HG03439 (cell line): ENCODE results near the gene ULK4.
"Not testable (repeated sequence)": the region's sequence is repeated elsewhere in the genome, so short reads cannot be mapped to it uniquely, and the experiment has no call there.

Source experiments
- ATAC-seq: cut with Tn5 transposase; IDR thresholded peaks from one replicate; pipeline ENCODE4 v1.9.1; 2021; ENCODE audit warnings: mild to moderate bottlenecking, moderate library complexity; ENCODE audit not compliant: unreplicated experiment

Gene ULK4

GRCh38 chr3:41456162-41456561 is 505.7 kb downstream of the ULK4 start:
- no peak for ATAC-seq

GRCh38 chr3:41453618-41454017 is 508.3 kb downstream of the ULK4 start:
- not testable (repeated sequence) for ATAC-seq

GRCh38 chr3:41450416-41451231 is 511.3 kb downstream of the ULK4 start:
- no peak for ATAC-seq

GRCh38 chr3:41448396-41448795 is 513.5 kb downstream of the ULK4 start:
- ATAC-seq: no peak

DNA sequence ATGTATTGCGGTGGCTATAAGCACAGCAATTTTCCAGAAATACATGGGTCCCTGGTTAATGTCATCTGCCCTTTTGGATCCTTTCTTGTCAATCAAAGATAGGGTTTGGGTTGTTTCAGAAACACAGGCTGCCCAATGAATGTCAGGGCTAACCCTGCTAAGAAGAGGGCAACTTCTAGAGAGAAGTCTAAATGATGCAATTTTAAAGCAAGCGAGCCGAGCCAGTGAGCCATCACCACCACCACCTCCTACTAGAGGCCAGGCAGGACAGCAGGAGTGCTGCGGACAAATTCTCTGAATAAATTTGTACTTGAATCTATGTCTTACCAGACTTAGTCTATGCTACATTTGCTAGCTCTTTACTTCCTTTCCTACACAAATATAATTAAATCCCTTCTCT is 514.2 kb downstream of the ULK4 start:
- ATAC-seq: no peak

- not testable (repeated sequence) for ATAC-seq
Measured at GRCh38 chr3:41446316-41446715, 515.6 kb downstream of the ULK4 start.

- no peak for ATAC-seq
Measured at GRCh38 chr3:41441568-41441967, 520.3 kb downstream of the ULK4 start.

DNA sequence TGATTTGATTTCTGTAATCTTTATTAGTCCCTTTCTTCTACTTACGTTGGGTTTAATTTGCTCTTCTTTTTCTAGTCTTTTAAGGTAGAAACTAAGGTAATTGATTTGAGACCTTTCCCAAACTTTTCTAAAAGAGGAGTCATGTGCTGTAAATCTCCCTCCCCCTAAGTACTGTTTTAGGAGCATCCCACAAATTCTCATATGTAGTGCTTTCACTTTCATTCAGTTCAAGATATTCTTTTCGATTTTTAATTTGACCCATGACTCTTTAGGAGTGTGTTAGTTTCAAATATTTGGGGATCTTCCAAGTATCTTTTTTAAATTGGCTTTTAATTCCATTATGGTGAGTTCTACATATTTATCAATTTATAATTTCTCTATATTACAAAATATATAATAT is 520.8 kb downstream of the ULK4 start:
- ATAC-seq: no peak

GRCh38 chr3:41436983-41437382 is 524.9 kb downstream of the ULK4 start:
- ATAC-seq: no peak

GRCh38 chr3:41434781-41435180 is 527.1 kb downstream of the ULK4 start:
- no peak for ATAC-seq

GRCh38 chr3:41431386-41431785 is 530.5 kb downstream of the ULK4 start:
- ATAC-seq: no peak

DNA sequence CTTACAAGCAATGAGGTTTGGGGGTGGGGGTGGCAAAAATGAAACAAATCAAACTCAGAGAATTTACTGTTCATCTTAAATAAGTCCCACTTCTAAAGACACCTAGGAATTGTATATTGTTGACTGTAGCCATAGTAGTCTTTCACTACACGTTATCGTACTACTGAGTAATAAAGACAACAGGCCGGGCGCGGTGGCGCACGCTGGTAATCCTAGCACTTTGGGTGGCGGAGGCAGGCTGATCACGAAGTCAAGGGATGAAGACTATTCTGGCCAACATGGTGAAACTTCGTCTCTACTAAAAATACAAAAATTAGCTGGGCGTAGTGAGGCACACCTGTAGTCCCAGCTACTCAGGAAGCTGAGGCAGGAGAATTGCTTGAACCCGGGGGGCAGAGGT is 531.0 kb downstream of the ULK4 start:
- ATAC-seq: no peak

- ATAC-seq: no peak
Measured at GRCh38 chr3:41430391-41430790, 531.5 kb downstream of the ULK4 start.

GRCh38 chr3:41426485-41426884 is 535.4 kb downstream of the ULK4 start:
- ATAC-seq: no peak

DNA sequence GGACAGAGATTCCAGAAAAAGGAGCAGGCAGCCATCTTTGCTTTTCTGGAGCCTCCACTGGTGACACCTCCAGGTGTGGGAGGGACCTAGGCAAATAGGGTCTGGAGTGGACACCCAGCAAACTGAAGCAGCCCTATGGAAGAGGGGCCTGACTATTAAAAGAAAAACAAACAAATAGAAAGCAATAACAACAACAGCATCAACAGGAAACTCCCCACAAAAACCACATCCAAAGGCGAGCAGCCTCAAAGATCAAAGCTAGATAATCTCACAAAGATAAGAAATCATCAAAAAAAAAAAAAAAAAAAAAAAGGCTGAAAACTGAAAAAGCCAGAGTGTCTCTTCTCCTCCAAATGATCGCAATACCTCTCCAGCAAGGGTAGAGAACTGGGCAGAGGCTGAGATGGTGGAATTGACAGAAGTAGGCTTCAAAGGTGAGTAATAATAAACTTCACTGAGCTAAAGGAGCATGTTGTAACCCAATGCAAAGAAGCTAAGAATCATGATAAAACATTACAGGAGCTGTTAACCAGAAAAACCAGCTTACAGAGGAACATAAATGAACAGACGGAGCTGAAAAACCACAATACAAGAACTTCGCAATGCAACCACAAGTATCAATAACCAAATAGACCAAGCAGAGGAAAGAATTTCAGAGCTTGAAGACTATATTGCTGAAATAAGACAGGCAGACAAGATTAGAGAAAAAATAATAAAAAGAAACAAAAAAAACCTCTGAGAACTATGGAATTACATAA is 537.2 kb downstream of the ULK4 start:
- ATAC-seq: no peak

- ATAC-seq: no peak
Measured at GRCh38 chr3:41419809-41420208, 542.1 kb downstream of the ULK4 start.

- no peak for ATAC-seq
Measured at GRCh38 chr3:41418961-41419691, 542.8 kb downstream of the ULK4 start.

DNA sequence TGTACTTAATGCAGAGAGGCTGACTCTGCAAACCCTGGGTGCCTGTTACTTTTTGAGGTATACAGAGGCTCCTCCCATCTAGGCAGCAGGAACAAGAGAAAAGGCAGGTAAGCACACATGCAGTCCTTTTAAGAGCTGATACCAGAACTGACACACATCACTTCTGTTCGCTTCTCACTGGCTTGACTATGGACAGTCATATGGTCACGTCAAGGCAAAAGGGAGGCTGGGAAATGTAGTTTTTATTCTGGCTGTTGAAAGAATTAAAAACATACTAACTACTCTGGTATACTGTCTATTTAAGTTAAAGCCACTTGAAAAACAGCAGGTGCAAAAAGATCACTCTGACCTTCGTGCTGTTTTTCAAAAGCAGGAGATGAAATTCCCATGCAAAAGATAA is 544.3 kb downstream of the ULK4 start:
- no peak for ATAC-seq

DNA sequence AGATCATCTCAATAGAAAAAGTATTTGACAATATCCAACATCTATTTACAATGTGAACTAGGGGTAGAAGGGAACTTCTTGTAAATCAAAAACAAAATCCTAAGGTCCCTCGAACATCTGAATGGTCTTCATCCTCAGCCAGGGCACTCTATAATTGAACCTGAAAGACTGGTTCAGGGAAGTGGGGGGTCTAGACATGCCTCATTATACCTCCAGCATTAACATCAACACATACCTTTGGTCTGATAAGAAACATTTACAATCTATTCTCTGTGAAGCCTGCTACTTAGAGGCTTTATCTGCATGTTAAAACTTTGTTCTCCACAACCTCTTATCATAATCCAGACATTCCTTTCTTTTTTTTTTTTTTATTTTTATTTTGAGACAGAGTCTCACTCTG is 550.8 kb downstream of the ULK4 start:
- ATAC-seq: no peak

GRCh38 chr3:41405466-41405865 is 556.4 kb downstream of the ULK4 start:
- no peak for ATAC-seq

DNA sequence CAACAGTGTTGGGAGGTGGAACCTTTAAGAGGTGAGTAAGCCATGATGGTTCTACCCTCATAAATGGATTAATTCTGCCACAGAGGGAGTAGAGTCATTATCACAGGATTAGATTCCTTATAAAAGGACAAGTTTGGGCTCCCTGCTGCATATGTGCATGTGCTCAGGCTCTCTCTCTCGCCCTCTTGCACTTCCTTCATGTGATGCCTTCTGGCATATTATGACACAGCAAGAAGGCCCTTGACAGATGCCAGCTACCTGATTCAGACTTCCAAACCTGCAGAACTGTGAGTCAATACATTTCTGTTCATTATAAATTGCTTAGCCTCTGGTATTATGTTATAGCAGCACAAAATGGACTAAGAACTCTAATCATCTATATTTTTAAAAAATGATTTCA is 557.3 kb downstream of the ULK4 start:
- no peak for ATAC-seq

- ATAC-seq: no peak
Measured at GRCh38 chr3:41394896-41395295, 567.0 kb downstream of the ULK4 start.
